ENCODE results near the gene MGMT. TPM values are rescaled to one million over a fixed set of nuclear protein-coding genes. Genes with fewer than 3 reads are reported as not detected.

MGMT gene
- total RNA-seq, 1 experiment from 2014 or later: 11.5 TPM

DNA sequence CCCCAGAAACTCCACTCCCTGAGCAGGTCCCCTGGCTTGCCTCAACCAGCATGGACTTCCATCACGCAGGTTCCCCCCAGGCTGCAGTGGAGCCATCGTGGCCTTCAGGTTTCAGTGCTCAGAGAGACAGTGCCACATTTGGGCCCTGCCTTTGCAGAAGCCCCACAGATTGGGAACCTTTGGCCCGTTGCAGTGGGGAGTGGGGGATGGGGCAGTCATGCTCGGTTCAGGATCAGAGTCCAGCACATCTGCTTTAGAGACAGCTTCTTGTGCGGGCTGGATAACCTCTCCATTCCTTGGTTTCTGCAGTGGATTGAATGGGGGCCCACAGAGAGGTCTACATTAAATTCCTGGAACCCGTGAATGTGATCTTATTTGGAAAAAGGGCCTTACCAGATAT, 313.2 kb downstream of the MGMT start (continued):
- no peak for TF ChIP-seq YY1 (IDR thresholded peaks at IDR 0.05; ENCODE audit: extremely low read depth, insufficient replicate concordance, low read depth, low read length)
- no peak for TF ChIP-seq FOSL1 (IDR thresholded peaks at IDR 0.05; ENCODE audit: low read depth)
- TF ChIP-seq POLR2A (IDR thresholded peaks at IDR 0.05; ENCODE audit: borderline replicate concordance, extremely low read depth, insufficient read depth, insufficient read length): no peak
- TF ChIP-seq ZNF274 (IDR thresholded peaks at IDR 0.05; ENCODE audit: low read depth, low read length): no peak

DNA sequence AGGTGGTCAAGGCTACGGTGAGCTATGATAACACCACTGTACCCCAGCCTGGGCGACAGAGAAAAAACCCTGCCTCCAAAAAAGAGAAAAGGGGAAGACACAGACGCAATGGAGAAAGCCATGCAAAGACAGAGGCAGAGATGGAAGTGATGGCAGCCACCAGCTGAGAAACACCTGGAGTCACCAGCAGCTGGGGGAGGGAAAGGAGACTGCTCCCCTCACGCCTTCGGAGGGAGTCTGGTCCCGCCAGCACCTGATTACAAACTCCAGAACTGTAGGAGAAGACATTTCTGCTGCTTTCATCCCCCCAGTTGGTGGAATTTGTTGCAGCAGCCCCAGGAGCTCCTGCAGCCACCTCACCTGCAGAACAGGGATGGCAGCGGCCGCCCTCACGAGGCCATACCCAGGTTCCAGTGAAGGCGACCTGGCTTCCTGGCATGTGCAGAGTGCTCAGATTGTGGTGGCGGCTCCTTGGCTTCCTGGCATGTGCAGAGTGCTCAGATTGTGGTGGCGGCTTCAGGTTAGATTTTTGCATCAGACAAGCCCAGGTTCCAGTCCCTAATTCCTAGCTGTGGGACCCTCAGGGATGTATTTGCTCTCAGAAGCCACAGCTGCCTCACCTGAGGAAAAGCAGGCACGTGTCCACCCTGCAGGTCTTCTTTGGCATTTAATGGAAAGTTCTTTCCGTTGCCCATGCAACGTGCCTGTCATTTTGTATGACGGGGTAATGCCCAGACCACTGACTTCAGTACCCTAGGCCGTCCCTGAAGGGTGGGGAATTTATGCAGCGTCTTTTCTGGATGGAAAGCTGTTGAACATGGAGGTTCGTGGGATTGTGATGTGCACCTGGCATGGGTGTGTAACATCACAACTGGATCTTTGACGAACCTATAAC, 314.1 kb downstream of the MGMT start:
- H3K27me3 ChIP-seq (ENCODE audit: insufficient read depth, low read length): no peaks in the 10 kb centered on the region
- no peaks in the 10 kb centered on the region for H3K79me2 ChIP-seq (ENCODE audit: insufficient read depth, low read length)
- ChIA-PET POLR2A (no interaction called here), RAD21 (ENCODE audit: low non-redundant PET in 1 of 2, low total read pairs in 2 of 2, uncharacterized antibody in 2 of 2, unreplicated experiment in 2 of 2) (no interaction called here), CTCF (no interaction called here)
- H3K27ac ChIP-seq (ENCODE audit: low read depth, low read length): no peak overlapping the region
- H2AFZ ChIP-seq (ENCODE audit: low read depth, low read length, poor library complexity, severe bottlenecking): no peak overlapping the region
- no peak overlapping the region for H3K4me3 ChIP-seq (replicated peaks in 1 of 2; ENCODE audit: low read depth in 1 of 2, low read length in 2 of 2)
- ATAC-seq: no peak
- no peaks in the 10 kb centered on the region for H4K20me1 ChIP-seq (ENCODE audit: insufficient read depth)
- H3K9ac ChIP-seq (ENCODE audit: low read length): no peak overlapping the region
- no peak overlapping the region for H3K4me2 ChIP-seq (ENCODE audit: low read length)
- H3K36me3 ChIP-seq (ENCODE audit: control insufficient read depth in 1 of 2, insufficient read depth in 2 of 2, low read length in 2 of 2): no peaks in the 10 kb centered on the region
- no peak for DNase-seq (ENCODE audit: low read depth, low spot score)
- intact Hi-C loops (cut with micrococcal nuclease): no loop called here
- H3K9me2 ChIP-seq (ENCODE audit: insufficient read depth): no peaks in the 10 kb centered on the region
- H3K4me1 ChIP-seq (ENCODE audit: control insufficient read depth in 1 of 2, insufficient read depth in 2 of 2, low read length in 2 of 2): no peaks in the 10 kb centered on the region
- no TSS peak for BruUV-seq (replicated peaks)
- no peak for TF ChIP-seq POLR2AphosphoS5 (IDR thresholded peaks at IDR 0.05; ENCODE audit: low read depth, low read length)
- no peak for TF ChIP-seq YY1 (IDR thresholded peaks at IDR 0.05; ENCODE audit: extremely low read depth, insufficient replicate concordance, low read depth, low read length)
- no peak for TF ChIP-seq CBX3 (IDR thresholded peaks at IDR 0.05; ENCODE audit: low read depth)
- TF ChIP-seq SRF (IDR thresholded peaks at IDR 0.05; ENCODE audit: low read depth): no peak
- TF ChIP-seq RAD21 (IDR thresholded peaks at IDR 0.05; ENCODE audit: low read depth): no peak
- TF ChIP-seq EZH2phosphoT487 (IDR thresholded peaks at IDR 0.05; ENCODE audit: borderline replicate concordance): no peak
- no peaks in the 10 kb centered on the region for H3K9me3 ChIP-seq (ENCODE audit: control insufficient read depth in 1 of 2, insufficient read depth in 1 of 2, low read depth in 1 of 2, low read length in 2 of 2)
